Stimulated activated CD8-positive, alpha-beta memory T cell treated with anti-CD3 and anti-CD28 coated beads, Interleukin-15, amount 100 ng/mL, for 4 hours (primary cell): Measurements from ENCODE around the gene SEBOX.
"Not testable (repeated sequence)": the region's sequence is repeated elsewhere in the genome, so short reads cannot be mapped to it uniquely, and the experiment has no call there.

Experiments used
- DNase-seq, 2 donors: peaks; one replicate each; pipeline ENCODE4 v3.0.0-alpha.2; 2020; ENCODE audit warnings: low read depth in 2 of 2

Gene SEBOX

GRCh38 chr17:28340374-28340773 is 24.6 kb downstream of the SEBOX start:
- DNase-seq, result no peak

GRCh38 chr17:28339431-28339830 is 25.6 kb downstream of the SEBOX start:
- no peak for DNase-seq

GRCh38 chr17:28338769-28339212 is 26.2 kb downstream of the SEBOX start:
- not testable (repeated sequence) for DNase-seq

- DNase-seq, result no peak
Measured at GRCh38 chr17:28338056-28338768, 26.8 kb downstream of the SEBOX start.

GRCh38 chr17:28335959-28336871 is 28.8 kb downstream of the SEBOX start:
- no peak for DNase-seq

- peak; percentile 95 to 99 for DNase-seq
Measured at GRCh38 chr17:28335201-28335958, 29.6 kb downstream of the SEBOX start, which contains the start of the genes IFT20 and TNFAIP1. TSS of gene IFT20 (minus strand) at chr17:28335472. CDS start at chr17:28331985, 3,487 bp downstream. TSS of gene TNFAIP1 (plus strand) at chr17:28335761. CDS start at chr17:28339522, 3,761 bp downstream.

GRCh38 chr17:28334666-28335200 is 30.3 kb downstream of the SEBOX start:
- DNase-seq, result no peak

- DNase-seq, result no peak
Measured at GRCh38 chr17:28334171-28334570, 30.8 kb downstream of the SEBOX start.

- no peak for DNase-seq
Measured at GRCh38 chr17:28333083-28333746, 31.8 kb downstream of the SEBOX start.

- no peak for DNase-seq
Measured at GRCh38 chr17:28331891-28332420, 33.0 kb downstream of the SEBOX start.

GRCh38 chr17:28330671-28331070 is 34.3 kb downstream of the SEBOX start:
- DNase-seq, result no peak

GRCh38 chr17:28328325-28328724 is 36.7 kb downstream of the SEBOX start:
- no peak for DNase-seq

- no peak for DNase-seq
Measured at GRCh38 chr17:28327709-28328108, 37.3 kb downstream of the SEBOX start.

GRCh38 chr17:28327031-28327607 is 37.9 kb downstream of the SEBOX start:
- no peak for DNase-seq

- no peak for DNase-seq
Measured at GRCh38 chr17:28326114-28326513, 38.9 kb downstream of the SEBOX start.

GRCh38 chr17:28325211-28325610 is 39.8 kb downstream of the SEBOX start:
- no peak for DNase-seq

GRCh38 chr17:28324781-28325180 is 40.2 kb downstream of the SEBOX start:
- no peak for DNase-seq

GRCh38 chr17:28324267-28324745 is 40.7 kb downstream of the SEBOX start:
- no peak for DNase-seq

- no peak for DNase-seq
Measured at GRCh38 chr17:28320215-28321061, 44.6 kb downstream of the SEBOX start.
